HL-60 (cell line): ENCODE measurements around the gene KRTAP5-5.

Source experiments
- CTCF ChIP-seq: IDR thresholded peaks from one replicate; pipeline ENCODE4 v1.5.1; 2011; ENCODE audit warnings: low read length, control low read depth, inconsistent platforms; ENCODE audit not compliant: insufficient read depth
- GABPA ChIP-seq: IDR thresholded peaks from 2 replicates; pipeline ENCODE4 v1.6.1; 2012; ENCODE audit warnings: low read depth
- POLR2AphosphoS5 ChIP-seq: IDR thresholded peaks from 2 replicates; pipeline ENCODE4 v1.6.1; 2012; ENCODE audit warnings: low read depth
- REST ChIP-seq: IDR thresholded peaks from 2 replicates; pipeline ENCODE4 v1.6.1; 2012; ENCODE audit warnings: low read depth; ENCODE audit not compliant: insufficient replicate concordance
- SPI1 ChIP-seq: IDR thresholded peaks from 2 replicates; pipeline ENCODE4 v1.6.1; 2012; ENCODE audit warnings: low read depth, mild to moderate bottlenecking, borderline replicate concordance

- TF ChIP-seq SPI1 (no peak), CTCF (no peak), REST (no peak), POLR2AphosphoS5 (no peak), GABPA (no peak)
Observed at GRCh38 chr11:1641096-1641495, 11.5 kb downstream of the KRTAP5-5 start.
